ENCODE data around the gene RFT1. TPM values are rescaled to one million over a fixed set of nuclear protein-coding genes. Genes with fewer than 3 reads are reported as not detected.

Gene RFT1
- total RNA-seq, 3 donors from 2014 or later: 14.7 to 18.7 (median 15.2) TPM

- intact Hi-C loops (cut with DNase I, micrococcal nuclease): no loop called here
- H3K4me1 ChIP-seq (ENCODE audit: low read depth): peaks cover 13% of the 10 kb centered on the region
- H3K4me3 ChIP-seq: no peak overlapping the region
- DNase-seq (no peak), ATAC-seq (no peak)
- H3K36me3 ChIP-seq (ENCODE audit: low read depth): no peaks in the 10 kb centered on the region
- no peaks in the 10 kb centered on the region for H3K9me3 ChIP-seq
- TF ChIP-seq, protein P1, sequence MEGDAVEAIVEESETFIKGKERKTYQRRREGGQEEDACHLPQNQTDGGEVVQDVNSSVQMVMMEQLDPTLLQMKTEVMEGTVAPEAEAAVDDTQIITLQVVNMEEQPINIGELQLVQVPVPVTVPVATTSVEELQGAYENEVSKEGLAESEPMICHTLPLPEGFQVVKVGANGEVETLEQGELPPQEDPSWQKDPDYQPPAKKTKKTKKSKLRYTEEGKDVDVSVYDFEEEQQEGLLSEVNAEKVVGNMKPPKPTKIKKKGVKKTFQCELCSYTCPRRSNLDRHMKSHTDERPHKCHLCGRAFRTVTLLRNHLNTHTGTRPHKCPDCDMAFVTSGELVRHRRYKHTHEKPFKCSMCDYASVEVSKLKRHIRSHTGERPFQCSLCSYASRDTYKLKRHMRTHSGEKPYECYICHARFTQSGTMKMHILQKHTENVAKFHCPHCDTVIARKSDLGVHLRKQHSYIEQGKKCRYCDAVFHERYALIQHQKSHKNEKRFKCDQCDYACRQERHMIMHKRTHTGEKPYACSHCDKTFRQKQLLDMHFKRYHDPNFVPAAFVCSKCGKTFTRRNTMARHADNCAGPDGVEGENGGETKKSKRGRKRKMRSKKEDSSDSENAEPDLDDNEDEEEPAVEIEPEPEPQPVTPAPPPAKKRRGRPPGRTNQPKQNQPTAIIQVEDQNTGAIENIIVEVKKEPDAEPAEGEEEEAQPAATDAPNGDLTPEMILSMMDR (IDR thresholded peaks at IDR 0.05): no peak
These were observed 60.7 kb downstream of the RFT1 start for GRCh38 chr3:53069422-53070068.

- Histone ChIP-seq H3K36me3 (ENCODE audit: low read depth) (no peaks in the 10 kb centered on the region), H3K4me1 (ENCODE audit: low read depth) (peaks cover 8% of the 10 kb centered on the region), H3K4me3 (no peak overlapping the region), H3K9me3 (no peaks in the 10 kb centered on the region)
- ATAC-seq (no peak), DNase-seq (no peak)
- TF ChIP-seq, protein P1 (IDR thresholded peaks at IDR 0.05): no peak
- intact Hi-C loops (cut with DNase I, micrococcal nuclease): no loop called here
These were observed 62.1 kb downstream of the RFT1 start for GRCh38 chr3:53068176-53068575.

DNA sequence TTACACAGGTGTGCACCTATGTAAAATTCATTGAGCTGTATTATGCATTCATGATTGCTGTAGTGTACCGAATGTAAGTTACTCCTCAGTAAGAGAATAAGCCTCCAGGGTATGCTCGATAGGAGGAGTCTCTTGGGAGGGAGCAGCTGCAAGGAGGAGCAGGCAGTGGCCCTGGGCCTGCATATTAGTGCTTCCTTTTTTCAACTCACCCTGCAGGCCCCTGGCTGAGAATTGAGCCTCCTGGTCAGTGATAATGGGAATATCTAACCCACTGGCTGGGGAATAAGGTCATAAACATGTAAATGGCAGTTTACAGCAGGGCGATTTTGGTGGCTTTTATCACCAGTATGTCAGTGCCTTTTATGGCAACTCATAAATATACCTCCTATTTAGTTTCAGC is 62.7 kb downstream of the RFT1 start:
- TF ChIP-seq, protein P1 (IDR thresholded peaks at IDR 0.05): no peak
- ATAC-seq: peak; percentile 35
- H3K4me3 ChIP-seq: no peak overlapping the region
- H3K36me3 ChIP-seq (ENCODE audit: low read depth): no peaks in the 10 kb centered on the region
- no peaks in the 10 kb centered on the region for H3K9me3 ChIP-seq
- H3K4me1 ChIP-seq (ENCODE audit: low read depth): peaks cover 7% of the 10 kb centered on the region
- intact Hi-C loops (cut with DNase I, micrococcal nuclease): no loop called here
- no peak for DNase-seq

- intact Hi-C loops (cut with DNase I, micrococcal nuclease): no loop called here
- no peak for ATAC-seq
- Histone ChIP-seq H3K36me3 (ENCODE audit: low read depth) (no peaks in the 10 kb centered on the region), H3K9me3 (no peaks in the 10 kb centered on the region), H3K4me3 (no peak overlapping the region), H3K4me1 (ENCODE audit: low read depth) (no peaks in the 10 kb centered on the region)
- no peak for DNase-seq
- TF ChIP-seq, protein P1 (IDR thresholded peaks at IDR 0.05): no peak
These were observed 64.3 kb downstream of the RFT1 start for GRCh38 chr3:53065841-53066480.

DNA sequence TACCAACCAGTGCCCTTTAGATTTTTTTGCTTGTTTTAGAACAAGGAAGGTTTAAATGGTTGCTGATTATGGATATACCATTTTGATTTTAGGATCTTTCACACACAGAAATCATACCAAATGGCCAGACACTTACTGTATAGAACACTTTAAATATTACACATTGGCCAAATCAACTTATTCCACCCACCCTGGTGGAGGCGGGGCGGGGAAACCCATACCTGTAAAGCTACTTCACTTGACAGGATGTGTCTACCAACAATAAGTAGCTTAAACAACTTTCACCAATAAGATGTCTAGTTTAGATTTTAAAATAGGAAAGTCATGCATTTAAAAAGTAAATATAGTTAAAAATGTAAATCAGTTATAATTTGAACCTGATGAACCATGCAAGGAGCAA is 67.3 kb downstream of the RFT1 start:
- no peak for DNase-seq
- intact Hi-C loops (cut with DNase I, micrococcal nuclease): no loop called here

More for the DNA sequence above, 67.3 kb downstream of the RFT1 start:
- ATAC-seq: no peak
- Histone ChIP-seq H3K4me3 (no peak overlapping the region), H3K36me3 (ENCODE audit: low read depth) (no peaks in the 10 kb centered on the region), H3K9me3 (no peaks in the 10 kb centered on the region), H3K4me1 (ENCODE audit: low read depth) (no peaks in the 10 kb centered on the region)
- TF ChIP-seq, protein P1 (IDR thresholded peaks at IDR 0.05): no peak
